ENCODE data around the gene NMNAT2.

NMNAT2 gene

DNA sequence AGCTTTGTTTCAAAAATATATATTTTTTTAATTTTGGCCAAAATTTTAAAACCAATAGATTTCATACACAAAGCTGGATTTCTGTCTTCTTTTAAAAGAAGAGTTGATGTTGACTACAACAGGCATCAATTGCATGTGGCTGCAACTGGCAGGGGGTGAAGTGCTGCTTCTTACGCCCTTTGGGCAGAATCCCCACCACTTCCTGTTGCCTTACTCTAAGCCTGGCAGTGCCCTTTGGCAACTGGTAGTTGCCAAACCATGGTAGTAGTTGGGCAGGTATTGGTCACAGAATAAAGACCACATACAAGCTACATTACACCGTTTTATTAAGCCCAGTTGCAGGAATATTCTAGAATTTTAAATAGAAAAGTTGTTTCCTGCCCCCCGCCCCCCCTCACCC lies 215.1 kb downstream of the NMNAT2 start:
- no peak for DNase-seq

- DNase-seq = no peak
These were observed 217.7 kb downstream of the NMNAT2 start for GRCh38 chr1:183200451-183200850.

DNA sequence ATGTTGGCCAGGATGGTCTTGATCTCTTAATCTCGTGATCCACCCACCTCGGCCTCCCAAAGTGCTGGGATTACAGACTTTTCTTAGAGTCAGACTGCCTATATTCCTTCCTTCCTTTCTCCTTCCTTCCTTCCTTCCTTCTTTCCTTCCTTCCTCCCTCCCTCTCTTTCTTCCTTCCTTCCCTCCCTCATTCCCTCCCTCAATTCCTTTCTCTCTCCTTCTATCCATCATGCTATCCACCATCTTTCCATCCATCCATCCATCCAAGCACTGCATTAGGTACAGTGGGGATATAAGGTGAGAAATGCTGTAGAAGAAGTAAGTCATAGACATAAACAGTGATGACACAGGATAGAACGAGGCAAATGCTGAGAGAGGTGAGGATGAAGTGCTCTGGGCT lies 218.9 kb downstream of the NMNAT2 start:
- DNase-seq = no peak

DNA sequence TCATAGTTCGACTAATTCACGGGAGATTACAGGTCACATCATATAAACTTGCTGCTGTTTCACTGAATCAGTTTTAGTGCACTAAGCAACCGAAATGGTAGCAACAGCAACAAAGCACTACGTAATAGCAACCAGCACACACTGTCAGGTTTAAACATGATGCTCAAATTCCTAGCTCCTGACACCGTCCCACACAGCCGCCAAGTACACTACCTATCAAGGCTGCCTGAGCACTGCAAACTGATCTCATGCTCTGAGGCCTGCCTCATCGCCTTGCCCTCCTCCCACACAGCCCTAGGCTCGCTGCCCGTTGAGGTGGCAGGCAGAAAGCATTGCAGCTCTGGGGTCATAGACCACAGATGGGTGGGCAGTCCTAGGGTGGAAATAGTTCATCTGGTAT lies 219.7 kb downstream of the NMNAT2 start:
- DNase-seq = no peak
